GM23338 (cell line): Measurements from ENCODE around the gene SCCPDH.

Experiments used
- EZH2 ChIP-seq: fragments of 200-600 bp; sonication (generic); IDR thresholded peaks from one replicate; pipeline ENCODE4 v1.8.0; 2017; ENCODE audit warnings: antibody characterized with exemption, mild to moderate bottlenecking, low read depth; ENCODE audit not compliant: unreplicated experiment
- POLR2AphosphoS5 ChIP-seq: IDR thresholded peaks from 2 replicates; pipeline ENCODE4 v1.6.1; 2016; ENCODE audit warnings: antibody characterized with exemption, low read depth
- TF ChIP-seq, protein P1 (sequence below), 2 experiments: fragments of 200-600 bp in 1 of 2; sonication (generic) in 1 of 2; conservative IDR thresholded peaks; 2 replicates each; pipeline versions ENCODE4 v1.5.1 to v1.6.1; 2016 to 2017; ENCODE audit warnings: antibody characterized with exemption in 2 of 2, low read depth in 2 of 2, mild to moderate bottlenecking in 2 of 2, moderate library complexity in 1 of 2

DNA sequence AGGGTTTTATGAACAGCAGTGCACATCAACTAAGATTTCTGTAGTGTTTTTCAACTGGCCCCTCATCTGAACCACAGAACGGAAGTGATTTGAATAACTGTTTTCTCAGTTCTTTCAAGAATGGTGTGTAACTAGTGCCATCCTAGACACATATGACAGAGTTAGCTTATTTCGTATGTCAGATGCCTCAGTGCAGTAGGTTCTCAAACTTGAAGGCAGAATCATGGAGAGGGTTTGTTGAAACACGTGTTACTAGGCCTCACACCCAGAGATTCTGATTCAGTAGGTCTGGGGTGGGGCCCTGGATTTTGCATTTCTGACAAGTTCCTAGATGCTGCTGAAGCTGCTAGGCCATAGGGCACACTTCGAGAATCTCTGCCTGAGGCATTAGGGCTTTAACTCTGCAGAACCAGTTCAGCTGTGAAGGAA lies 49.0 kb downstream of the SCCPDH start:
- TF ChIP-seq EZH2 (no peak), POLR2AphosphoS5 (no peak)
- TF ChIP-seq, protein P1, sequence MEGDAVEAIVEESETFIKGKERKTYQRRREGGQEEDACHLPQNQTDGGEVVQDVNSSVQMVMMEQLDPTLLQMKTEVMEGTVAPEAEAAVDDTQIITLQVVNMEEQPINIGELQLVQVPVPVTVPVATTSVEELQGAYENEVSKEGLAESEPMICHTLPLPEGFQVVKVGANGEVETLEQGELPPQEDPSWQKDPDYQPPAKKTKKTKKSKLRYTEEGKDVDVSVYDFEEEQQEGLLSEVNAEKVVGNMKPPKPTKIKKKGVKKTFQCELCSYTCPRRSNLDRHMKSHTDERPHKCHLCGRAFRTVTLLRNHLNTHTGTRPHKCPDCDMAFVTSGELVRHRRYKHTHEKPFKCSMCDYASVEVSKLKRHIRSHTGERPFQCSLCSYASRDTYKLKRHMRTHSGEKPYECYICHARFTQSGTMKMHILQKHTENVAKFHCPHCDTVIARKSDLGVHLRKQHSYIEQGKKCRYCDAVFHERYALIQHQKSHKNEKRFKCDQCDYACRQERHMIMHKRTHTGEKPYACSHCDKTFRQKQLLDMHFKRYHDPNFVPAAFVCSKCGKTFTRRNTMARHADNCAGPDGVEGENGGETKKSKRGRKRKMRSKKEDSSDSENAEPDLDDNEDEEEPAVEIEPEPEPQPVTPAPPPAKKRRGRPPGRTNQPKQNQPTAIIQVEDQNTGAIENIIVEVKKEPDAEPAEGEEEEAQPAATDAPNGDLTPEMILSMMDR (conservative IDR thresholded peaks at IDR 0.05; ENCODE audit: low read depth in 2 of 2), result no peak
